Muscle of leg (tissue), 11 donors: Measurements from ENCODE around the gene TSPAN12. TPM values are rescaled to one million over a fixed set of nuclear protein-coding genes. Genes with fewer than 3 reads are reported as not detected.
A peak's percentile ranks its signal among the peaks of the same experiment; 100 is the strongest.

Experiments used
- DNase-seq: peaks from one replicate; pipeline ENCODE4 v3.0.0; 2013
- H3K27ac ChIP-seq: one replicate; pipeline ENCODE4 v1.5.1; 2013; ENCODE audit warnings: mild to moderate bottlenecking, low read length, control low read depth
- H3K27me3 ChIP-seq: one replicate; pipeline ENCODE4 v1.6.1; 2013; ENCODE audit warnings: low read length; ENCODE audit not compliant: control insufficient read depth, insufficient read depth
- H3K36me3 ChIP-seq: one replicate; pipeline ENCODE4 v1.6.1; 2013; ENCODE audit warnings: low read length; ENCODE audit not compliant: control insufficient read depth, insufficient read depth
- H3K4me1 ChIP-seq: one replicate; pipeline ENCODE4 v1.6.1; 2013; ENCODE audit warnings: low read length; ENCODE audit not compliant: control insufficient read depth, insufficient read depth
- H3K4me3 ChIP-seq: one replicate; pipeline ENCODE4 v1.5.1; 2013; ENCODE audit warnings: low read length, control low read depth
- H3K9me3 ChIP-seq: replicated peaks from 2 replicates; pipeline ENCODE4 v1.6.1; 2013; ENCODE audit warnings: low read depth, low read length; ENCODE audit not compliant: control insufficient read depth
- WGBS: methylation state at CpG from one replicate; pipeline ENCODE4 v1.1.5; 2013; ENCODE audit warnings: missing lambda C conversion rate; ENCODE audit not compliant: insufficient coverage; 5-methylcytosine and 5-hydroxymethylcytosine counted together
- polyA plus RNA-seq, 8 donors: library from polyadenylated mRNA; unstranded; fragments of 120-200 nt; gene quantifications; one replicate each; pipeline versions ENCODE4 v1.2.1 to v1.2.3, GENCODE V29; 2013; ENCODE audit warnings: inconsistent platforms in 1 of 8, low replicate concordance in 1 of 8; ENCODE audit not compliant: insufficient read length in 8 of 8, insufficient read depth in 1 of 8
- total RNA-seq: library from RNA; stranded (reverse); fragments of 120-200 nt; gene quantifications from one replicate; pipeline ENCODE4 v1.2.4, GENCODE V29; 2013

TSPAN12 gene
- total and polyA plus RNA-seq, 9 donors = 46.0 to 82.6 (median 72.4) TPM

- H3K4me1 ChIP-seq = no peaks in the 10 kb centered on the region
- H3K36me3 ChIP-seq = no peaks in the 10 kb centered on the region
- H3K27me3 ChIP-seq = no peaks in the 10 kb centered on the region
- no peaks in the 10 kb centered on the region for H3K9me3 ChIP-seq
- H3K27ac ChIP-seq = no peak overlapping the region
- no peak overlapping the region for H3K4me3 ChIP-seq
- DNase-seq = peak; percentile 13
These were observed 82.2 kb downstream of the TSPAN12 start for GRCh38 chr7:120775755-120776154.

- no peak overlapping the region for H3K27ac ChIP-seq
- H3K27me3 ChIP-seq = no peaks in the 10 kb centered on the region
- no peaks in the 10 kb centered on the region for H3K9me3 ChIP-seq
- H3K36me3 ChIP-seq = no peaks in the 10 kb centered on the region
- H3K4me1 ChIP-seq = no peaks in the 10 kb centered on the region
- DNase-seq = no peak
- H3K4me3 ChIP-seq = no peak overlapping the region
- WGBS = no CpG with 5 or more reads among the region's 3 CpGs
These were observed 83.5 kb downstream of the TSPAN12 start for GRCh38 chr7:120774481-120774880.

- Histone ChIP-seq H3K4me3 (no peak overlapping the region), H3K4me1 (no peaks in the 10 kb centered on the region), H3K9me3 (no peaks in the 10 kb centered on the region), H3K27ac (no peak overlapping the region), H3K36me3 (no peaks in the 10 kb centered on the region), H3K27me3 (no peaks in the 10 kb centered on the region)
- no peak for DNase-seq
- 100% methylated on average over 1 of the region's 3 CpGs for WGBS
These were observed 87.7 kb downstream of the TSPAN12 start for GRCh38 chr7:120770206-120770605.

- no peaks in the 10 kb centered on the region for H3K9me3 ChIP-seq
- H3K36me3 ChIP-seq = no peaks in the 10 kb centered on the region
- H3K4me1 ChIP-seq = no peaks in the 10 kb centered on the region
- no peak overlapping the region for H3K27ac ChIP-seq
- WGBS = no CpG with 5 or more reads among the region's 3 CpGs
- no peak for DNase-seq
- no peak overlapping the region for H3K4me3 ChIP-seq
- H3K27me3 ChIP-seq = no peaks in the 10 kb centered on the region
These were observed 97.1 kb downstream of the TSPAN12 start for GRCh38 chr7:120760851-120761250.

- 100% methylated on average over 1 of the region's 2 CpGs for WGBS
- no peaks in the 10 kb centered on the region for H3K36me3 ChIP-seq
- no peaks in the 10 kb centered on the region for H3K4me1 ChIP-seq
- no peak overlapping the region for H3K27ac ChIP-seq
- H3K9me3 ChIP-seq = no peaks in the 10 kb centered on the region
- no peak for DNase-seq
- no peaks in the 10 kb centered on the region for H3K27me3 ChIP-seq
- H3K4me3 ChIP-seq = no peak overlapping the region
These were observed 97.9 kb downstream of the TSPAN12 start for GRCh38 chr7:120760050-120760449.

GRCh38 chr7:120743128-120743527 is 114.8 kb downstream of the TSPAN12 start:
- Histone ChIP-seq H3K4me3 (no peak overlapping the region), H3K36me3 (no peaks in the 10 kb centered on the region), H3K9me3 (no peaks in the 10 kb centered on the region), H3K27me3 (no peaks in the 10 kb centered on the region), H3K27ac (no peak overlapping the region), H3K4me1 (no peaks in the 10 kb centered on the region)
- no peak for DNase-seq
- WGBS = 83% methylated on average over 2 of the region's 3 CpGs

GRCh38 chr7:120742372-120742771 is 115.6 kb downstream of the TSPAN12 start:
- Histone ChIP-seq H3K4me1 (no peaks in the 10 kb centered on the region), H3K9me3 (no peaks in the 10 kb centered on the region), H3K27me3 (no peaks in the 10 kb centered on the region), H3K4me3 (no peak overlapping the region), H3K27ac (no peak overlapping the region), H3K36me3 (no peaks in the 10 kb centered on the region)
- peak; percentile 68 for DNase-seq
- 9% methylated on average over 2 of the region's 5 CpGs for WGBS

- Histone ChIP-seq H3K9me3 (no peaks in the 10 kb centered on the region), H3K4me1 (no peaks in the 10 kb centered on the region), H3K4me3 (no peak overlapping the region), H3K36me3 (no peaks in the 10 kb centered on the region), H3K27ac (no peak overlapping the region), H3K27me3 (no peaks in the 10 kb centered on the region)
- DNase-seq = no peak
- WGBS = no CpG with 5 or more reads among the region's 7 CpGs
These were observed 116.4 kb downstream of the TSPAN12 start for GRCh38 chr7:120741371-120742042.

- peak; percentile 93 for DNase-seq
- WGBS = no CpG with 5 or more reads among the region's 3 CpGs
- Histone ChIP-seq H3K9me3 (no peaks in the 10 kb centered on the region), H3K27me3 (no peaks in the 10 kb centered on the region), H3K27ac (peak overlapping the region; percentile 63), H3K4me3 (no peak overlapping the region), H3K36me3 (no peaks in the 10 kb centered on the region), H3K4me1 (no peaks in the 10 kb centered on the region)
These were observed 117.6 kb downstream of the TSPAN12 start for GRCh38 chr7:120740348-120740747.

- Histone ChIP-seq H3K27me3 (no peaks in the 10 kb centered on the region), H3K4me1 (no peaks in the 10 kb centered on the region), H3K4me3 (no peak overlapping the region), H3K27ac (no peak overlapping the region), H3K36me3 (no peaks in the 10 kb centered on the region), H3K9me3 (no peaks in the 10 kb centered on the region)
- no CpG with 5 or more reads among the region's 3 CpGs for WGBS
- no peak for DNase-seq
These were observed 119.1 kb downstream of the TSPAN12 start for GRCh38 chr7:120738816-120739215.
